ENCODE results near the gene CDC5L. TPM values are rescaled to one million over a fixed set of nuclear protein-coding genes. Genes with fewer than 3 reads are reported as not detected.
A peak's percentile ranks its signal among the peaks of the same experiment; 100 is the strongest.

The CDC5L gene
- total and polyA plus RNA-seq, 2 of the 13 experiments (the other 11 are each of a cell fraction or from before 2014, with no cell fraction given) = 11.0 to 34.2 TPM

- POLR2A ChIA-PET = interaction anchor here (1.3 to 2.5 kb wide), 2 partner anchors 9 to 17 kb away, joined by 3 to 13 read pairs; partner anchors contain the start of gene CDC5L
- H3K4me2 ChIP-seq (ENCODE audit: low read depth, low read length) = no peak overlapping the region
- 96% methylated on average over 5 of the region's 5 CpGs for WGBS (ENCODE audit: low lambda C conversion rate)
- in situ Hi-C loops (cut with HindIII; ENCODE audit: extremely low pct_ligation_motif_present, low pct_unique_long_range_greater_than_20kb) (no loop called here), intact Hi-C loops (cut with micrococcal nuclease; ENCODE audit: unreplicated experiment) (no loop called here)
- CTCF ChIA-PET (ENCODE audit: low intra/inter-chr PET ratio, low total read pairs) = no interaction called here
- peak overlapping the region; percentile 34 for H3K27ac ChIP-seq (ENCODE audit: extremely low read length, insufficient read depth, low read length)
- H3K79me2 ChIP-seq (ENCODE audit: insufficient read depth, low read length) = peaks cover 6% of the 10 kb centered on the region
- no TSS peak for BruUV-seq (replicated peaks)
- FAIRE-seq (no peak), DNase-seq (ENCODE audit: low spot score) (no peak), ATAC-seq (no peak)
- H3K4me3 ChIP-seq (replicated peaks in 1 of 3; ENCODE audit: insufficient read depth in 1 of 3, low read depth in 2 of 3, low read length in 3 of 3) = no peak overlapping the region
- no peaks in the 10 kb centered on the region for H3K9me3 ChIP-seq (ENCODE audit: low read length)
- H4K20me1 ChIP-seq (ENCODE audit: insufficient read depth, low read length) = peaks cover under 1% of the 10 kb centered on the region; the same call in 1 of the 2 replicates
- TF ChIP-seq ZNF121 (CRISPR knock-in tag; IDR thresholded peaks at IDR 0.05) (peak; percentile 84), HNRNPL (IDR thresholded peaks at IDR 0.05; ENCODE audit: low read depth, low read length) (no peak)
- no peaks in the 10 kb centered on the region for H3K27me3 ChIP-seq (ENCODE audit: control insufficient read depth in 1 of 2, insufficient read depth in 2 of 2, low read length in 2 of 2)
- H3K9ac ChIP-seq (ENCODE audit: insufficient read depth, low read depth, low read length) = no peak overlapping the region
- H2AFZ ChIP-seq (ENCODE audit: low read length) = no peak overlapping the region
- H3K36me3 ChIP-seq (replicated peaks in 1 of 2; ENCODE audit: control insufficient read depth in 1 of 2, insufficient read depth in 2 of 2, low read length in 2 of 2) = peaks cover 25 to 76% of the 10 kb centered on the region in 2 experiments
- H3K4me1 ChIP-seq (ENCODE audit: insufficient read depth, low read length) = peaks cover 15% of the 10 kb centered on the region
These were observed 16.7 kb downstream of the CDC5L start for GRCh38 chr6:44404022-44404714.

GRCh38 chr6:44404715-44405099, 17.2 kb downstream of the CDC5L start:
- Histone ChIP-seq H3K79me2 (ENCODE audit: insufficient read depth, low read length) (peaks cover 3% of the 10 kb centered on the region), H4K20me1 (ENCODE audit: insufficient read depth, low read length) (no peaks in the 10 kb centered on the region; the same call in 1 of the 2 replicates), H3K27ac (ENCODE audit: extremely low read length, insufficient read depth, low read length) (peak overlapping the region; percentile 34), H2AFZ (ENCODE audit: low read length) (no peak overlapping the region), H3K9me3 (ENCODE audit: low read length) (no peaks in the 10 kb centered on the region), H3K4me2 (ENCODE audit: low read depth, low read length) (no peak overlapping the region), H3K36me3 (replicated peaks in 1 of 2; ENCODE audit: control insufficient read depth in 1 of 2, insufficient read depth in 2 of 2, low read length in 2 of 2) (peaks cover 25 to 81% of the 10 kb centered on the region in 2 experiments), H3K27me3 (ENCODE audit: control insufficient read depth in 1 of 2, insufficient read depth in 2 of 2, low read length in 2 of 2) (no peaks in the 10 kb centered on the region), H3K4me1 (ENCODE audit: insufficient read depth, low read length) (peaks cover 15% of the 10 kb centered on the region), H3K9ac (ENCODE audit: insufficient read depth, low read depth, low read length) (no peak overlapping the region), H3K4me3 (replicated peaks in 1 of 3; ENCODE audit: insufficient read depth in 1 of 3, low read depth in 2 of 3, low read length in 3 of 3) (no peak overlapping the region)
- ChIA-PET POLR2A (interaction anchor here (0.7 to 2.5 kb wide), 3 partner anchors 10 to 17 kb away, joined by 3 to 13 read pairs (median 3); partner anchors contain the start of gene CDC5L), CTCF (ENCODE audit: low intra/inter-chr PET ratio, low total read pairs) (no interaction called here)
- intact Hi-C loops (cut with micrococcal nuclease; ENCODE audit: unreplicated experiment) (no loop called here), in situ Hi-C loops (cut with HindIII; ENCODE audit: extremely low pct_ligation_motif_present, low pct_unique_long_range_greater_than_20kb) (no loop called here)
- no TSS peak for BruUV-seq (replicated peaks)
- FAIRE-seq (peak; percentile 12), DNase-seq (ENCODE audit: low spot score) (peak; percentile 68), ATAC-seq (peak; percentile 77)
- WGBS (ENCODE audit: low lambda C conversion rate) = 55% methylated on average over 1 of the region's 1 CpG
- TF ChIP-seq ZFP91 (CRISPR knock-in tag; IDR thresholded peaks at IDR 0.05; ENCODE audit: borderline replicate concordance) = no peak
- TF ChIP-seq AHDC1 (CRISPR knock-in tag; IDR thresholded peaks at IDR 0.05; ENCODE audit: borderline replicate concordance) = peak; percentile 44; the same call in 1 of the 2 replicates
- TF ChIP-seq PTBP1 (IDR thresholded peaks at IDR 0.05; ENCODE audit: low read depth, low read length, poor library complexity, severe bottlenecking) = no peak
- TF ChIP-seq CREB3 (CRISPR knock-in tag; IDR thresholded peaks at IDR 0.05) = no peak
- no peak for TF ChIP-seq ZNF547 (CRISPR knock-in tag; IDR thresholded peaks at IDR 0.05)
- no peak for TF ChIP-seq ZNF720 (CRISPR knock-in tag; IDR thresholded peaks at IDR 0.05)
